Right forelimb (tissue), 1 donor: ENCODE results near the gene ATP7B.
"Not testable (repeated sequence)": the region's sequence is repeated elsewhere in the genome, so short reads cannot be mapped to it uniquely, and the experiment has no call there.

Source experiments
- DNase-seq: peaks from one replicate; pipeline ENCODE4 v3.0.0-alpha.2; 2018

The ATP7B gene

GRCh38 chr13:52005841-52006522 lies 5.3 kb downstream of the ATP7B start:
- DNase-seq = no peak

- DNase-seq = no peak
Measured at GRCh38 chr13:52004511-52005170, 6.6 kb downstream of the ATP7B start.

- no peak for DNase-seq
Measured at GRCh38 chr13:52003541-52003940, 7.7 kb downstream of the ATP7B start.

- no peak for DNase-seq
Measured at GRCh38 chr13:52002361-52002760, 8.9 kb downstream of the ATP7B start.

GRCh38 chr13:52001120-52001731 lies 10.0 kb downstream of the ATP7B start:
- DNase-seq = no peak

- DNase-seq = no peak
Measured at GRCh38 chr13:51999921-52000320, 11.3 kb downstream of the ATP7B start.

- no peak for DNase-seq
Measured at GRCh38 chr13:51999510-51999911, 11.7 kb downstream of the ATP7B start.

GRCh38 chr13:51998723-51999509 lies 12.3 kb downstream of the ATP7B start:
- DNase-seq = no peak

- DNase-seq = no peak
Measured at GRCh38 chr13:51997641-51998330, 13.5 kb downstream of the ATP7B start.

GRCh38 chr13:51997186-51997585 lies 14.1 kb downstream of the ATP7B start:
- DNase-seq = no peak

- DNase-seq = no peak
Measured at GRCh38 chr13:51996641-51997040, 14.6 kb downstream of the ATP7B start.

- DNase-seq = peak; percentile 47
Measured at GRCh38 chr13:51995677-51996551, 15.3 kb downstream of the ATP7B start.

GRCh38 chr13:51993713-51994112 lies 17.5 kb downstream of the ATP7B start:
- DNase-seq = no peak

GRCh38 chr13:51988988-51989618 lies 22.1 kb downstream of the ATP7B start:
- DNase-seq = no peak

- not testable (repeated sequence) for DNase-seq
Measured at GRCh38 chr13:51984904-51985303, 26.3 kb downstream of the ATP7B start.

GRCh38 chr13:51983292-51983691 lies 28.0 kb downstream of the ATP7B start:
- DNase-seq = not testable (repeated sequence)

GRCh38 chr13:51981355-51981754 lies 29.9 kb downstream of the ATP7B start:
- DNase-seq = no peak

GRCh38 chr13:51980908-51981307 lies 30.3 kb downstream of the ATP7B start:
- no peak for DNase-seq

GRCh38 chr13:51978796-51979556 lies 32.3 kb downstream of the ATP7B start:
- DNase-seq = no peak

GRCh38 chr13:51977625-51978024 lies 33.6 kb downstream of the ATP7B start:
- no peak for DNase-seq
